DMS 273 (cell line): Measurements from ENCODE around the gene TMEM182.

Experiments
- DNase-seq: peaks from one replicate; lab custom pipeline; 2025; ENCODE audit not compliant: unreplicated experiment; lab: John Stamatoyannopoulos, UW

TMEM182 gene

DNA sequence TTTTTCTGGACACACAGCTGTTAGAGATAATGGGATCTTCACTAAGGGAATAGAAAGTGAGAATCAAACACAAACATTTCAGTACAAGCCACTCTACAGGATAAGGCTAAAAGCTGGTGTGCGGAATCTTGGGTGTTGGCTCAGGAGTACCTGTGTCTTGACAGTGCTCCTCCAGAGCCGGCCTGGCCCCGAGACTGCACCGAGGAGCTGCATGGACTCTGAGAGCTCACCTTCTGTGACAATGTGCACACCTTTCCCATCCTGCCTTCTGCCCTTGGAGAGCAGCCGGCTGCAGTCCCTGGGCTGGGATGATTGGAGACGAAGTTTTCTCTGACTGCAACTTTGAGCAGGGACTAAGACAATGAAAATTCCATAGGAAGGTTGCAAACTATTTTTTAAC, 89.1 kb downstream of the TMEM182 start:
- no peak for DNase-seq

GRCh38 chr2:102852867-102853266, 91.0 kb downstream of the TMEM182 start:
- no peak for DNase-seq
